ENCODE results near the gene KANK4. TPM values are rescaled to one million over a fixed set of nuclear protein-coding genes. Genes with fewer than 3 reads are reported as not detected.

Gene KANK4
- total and polyA plus RNA-seq, 9 donors: 0.05 to 0.83 (median 0.19) TPM; not detected in 1

- TF ChIP-seq POLR2A (IDR thresholded peaks at IDR 0.05): no peak
- no peak for TF ChIP-seq EP300 (IDR thresholded peaks at IDR 0.05)
- TF ChIP-seq, protein P1, sequence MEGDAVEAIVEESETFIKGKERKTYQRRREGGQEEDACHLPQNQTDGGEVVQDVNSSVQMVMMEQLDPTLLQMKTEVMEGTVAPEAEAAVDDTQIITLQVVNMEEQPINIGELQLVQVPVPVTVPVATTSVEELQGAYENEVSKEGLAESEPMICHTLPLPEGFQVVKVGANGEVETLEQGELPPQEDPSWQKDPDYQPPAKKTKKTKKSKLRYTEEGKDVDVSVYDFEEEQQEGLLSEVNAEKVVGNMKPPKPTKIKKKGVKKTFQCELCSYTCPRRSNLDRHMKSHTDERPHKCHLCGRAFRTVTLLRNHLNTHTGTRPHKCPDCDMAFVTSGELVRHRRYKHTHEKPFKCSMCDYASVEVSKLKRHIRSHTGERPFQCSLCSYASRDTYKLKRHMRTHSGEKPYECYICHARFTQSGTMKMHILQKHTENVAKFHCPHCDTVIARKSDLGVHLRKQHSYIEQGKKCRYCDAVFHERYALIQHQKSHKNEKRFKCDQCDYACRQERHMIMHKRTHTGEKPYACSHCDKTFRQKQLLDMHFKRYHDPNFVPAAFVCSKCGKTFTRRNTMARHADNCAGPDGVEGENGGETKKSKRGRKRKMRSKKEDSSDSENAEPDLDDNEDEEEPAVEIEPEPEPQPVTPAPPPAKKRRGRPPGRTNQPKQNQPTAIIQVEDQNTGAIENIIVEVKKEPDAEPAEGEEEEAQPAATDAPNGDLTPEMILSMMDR (IDR thresholded peaks at IDR 0.05): no peak
- Histone ChIP-seq H3K4me1 (ENCODE audit: insufficient read depth) (no peaks in the 10 kb centered on the region), H3K36me3 (no peaks in the 10 kb centered on the region), H3K9me3 (no peaks in the 10 kb centered on the region), H3K27me3 (no peaks in the 10 kb centered on the region), H3K27ac (no peak overlapping the region), H3K4me3 (no peak overlapping the region)
- intact Hi-C loops (cut with DNase I): no loop called here
- WGBS, 3 donors: 89 to 95% (median 90%) methylated on average over 7 of the region's 7 CpGs
- DNase-seq: no peak
Observed at GRCh38 chr1:62304515-62304914, 14.7 kb downstream of the KANK4 start.

GRCh38 chr1:62301726-62302390 lies 17.4 kb downstream of the KANK4 start:
- no peak for DNase-seq
- 72 to 75% (median 74%) methylated on average over 8 of the region's 8 CpGs for WGBS, 3 donors
- no peaks in the 10 kb centered on the region for H3K4me1 ChIP-seq (ENCODE audit: insufficient read depth)
- no peak overlapping the region for H3K27ac ChIP-seq
- no peaks in the 10 kb centered on the region for H3K9me3 ChIP-seq
- no peaks in the 10 kb centered on the region for H3K27me3 ChIP-seq
- intact Hi-C loops (cut with DNase I): no loop called here
- H3K36me3 ChIP-seq: no peaks in the 10 kb centered on the region
- TF ChIP-seq, protein P1 (IDR thresholded peaks at IDR 0.05): no peak
- TF ChIP-seq POLR2A (IDR thresholded peaks at IDR 0.05) (no peak), EP300 (IDR thresholded peaks at IDR 0.05) (no peak)
- no peak overlapping the region for H3K4me3 ChIP-seq

GRCh38 chr1:62299426-62300200 lies 19.6 kb downstream of the KANK4 start:
- WGBS, 3 donors: 37 to 43% (median 39%) methylated on average over 8 of the region's 8 CpGs
- no peak for DNase-seq
- no peak overlapping the region for H3K4me3 ChIP-seq
- no peaks in the 10 kb centered on the region for H3K27me3 ChIP-seq
- no peak for TF ChIP-seq EP300 (IDR thresholded peaks at IDR 0.05)
- no peak for TF ChIP-seq POLR2A (IDR thresholded peaks at IDR 0.05)
- TF ChIP-seq, protein P1 (IDR thresholded peaks at IDR 0.05): no peak
- H3K36me3 ChIP-seq: no peaks in the 10 kb centered on the region
- no peak overlapping the region for H3K27ac ChIP-seq
- H3K9me3 ChIP-seq: no peaks in the 10 kb centered on the region
- H3K4me1 ChIP-seq (ENCODE audit: insufficient read depth): no peaks in the 10 kb centered on the region
- intact Hi-C loops (cut with DNase I): no loop called here

DNA sequence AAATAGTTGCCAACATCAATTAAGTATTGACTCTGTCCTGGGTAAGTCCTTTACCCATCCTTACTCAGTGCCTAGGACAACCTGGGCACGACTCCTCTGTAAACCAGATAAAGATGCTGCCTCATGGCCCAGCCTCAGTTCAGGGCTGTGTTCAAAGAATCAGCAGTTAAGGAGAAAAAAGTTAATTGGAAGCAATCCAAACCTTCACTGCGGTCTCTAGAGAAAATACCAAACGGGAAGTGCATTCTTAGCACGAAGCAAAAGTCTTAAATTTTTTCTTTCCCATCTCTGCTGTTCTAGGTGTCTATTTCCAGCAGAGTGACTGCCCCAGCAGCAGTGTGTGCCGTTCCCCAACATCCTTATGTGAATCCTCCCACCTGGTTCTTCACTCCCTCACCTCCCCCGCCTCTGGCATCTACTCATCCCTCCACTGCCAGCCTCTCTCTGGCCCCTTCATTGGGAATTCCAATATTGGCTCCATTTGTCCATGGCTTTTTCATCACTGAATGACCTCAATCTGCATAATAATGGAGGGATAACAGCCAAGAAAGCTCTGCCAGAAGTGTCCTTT lies 23.2 kb downstream of the KANK4 start:
- Histone ChIP-seq H3K4me1 (ENCODE audit: insufficient read depth) (no peaks in the 10 kb centered on the region), H3K9me3 (no peaks in the 10 kb centered on the region), H3K27me3 (no peaks in the 10 kb centered on the region), H3K27ac (no peak overlapping the region), H3K4me3 (no peak overlapping the region), H3K36me3 (no peaks in the 10 kb centered on the region)
- 2 to 4% (median 2%) methylated on average over 6 of the region's 6 CpGs for WGBS, 3 donors
- intact Hi-C loops (cut with DNase I): loop anchor here in 1 of 4 donors (1.0 kb wide), 1 partner anchor 36 kb away; no protein-coding TSS in a partner anchor
- TF ChIP-seq POLR2A (IDR thresholded peaks at IDR 0.05): no peak
- no peak for TF ChIP-seq EP300 (IDR thresholded peaks at IDR 0.05)
- TF ChIP-seq, protein P1 (IDR thresholded peaks at IDR 0.05): no peak
- DNase-seq: no peak
